NCI-H2171 treated with DMSO at 0.1 percent for 48 hours (cell line): ENCODE data around the gene PPP6R3.
"Not testable (repeated sequence)": the region's sequence is repeated elsewhere in the genome, so short reads cannot be mapped to it uniquely, and the experiment has no call there.

ENCODE experiments used
- DNase-seq: peaks from one replicate; lab custom pipeline; 2025; lab: John Stamatoyannopoulos, UW

Gene PPP6R3

GRCh38 chr11:68457216-68457897 is 3.2 kb upstream of the PPP6R3 start:
- DNase-seq, result no peak

GRCh38 chr11:68457898-68458249 is 2.7 kb upstream of the PPP6R3 start:
- no peak for DNase-seq

DNA sequence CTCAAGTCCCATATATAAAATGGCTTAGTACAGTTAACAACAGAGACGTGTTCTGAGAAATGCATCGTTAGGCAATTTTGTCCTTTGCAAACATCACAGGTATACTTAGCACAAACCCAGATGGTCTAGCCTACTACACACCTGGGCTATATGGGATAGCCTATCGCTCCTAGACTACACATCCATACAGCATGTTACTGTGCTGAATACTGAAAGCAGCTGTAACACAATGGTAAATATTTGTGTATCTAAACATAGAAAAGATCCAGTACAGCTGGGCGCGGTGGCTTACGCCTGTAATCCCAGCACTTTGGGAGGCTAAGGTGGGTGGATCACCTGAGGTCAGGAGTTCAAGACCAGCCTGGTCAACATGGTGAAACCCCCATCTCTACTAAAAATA is 2.2 kb upstream of the PPP6R3 start:
- not testable (repeated sequence) for DNase-seq

DNA sequence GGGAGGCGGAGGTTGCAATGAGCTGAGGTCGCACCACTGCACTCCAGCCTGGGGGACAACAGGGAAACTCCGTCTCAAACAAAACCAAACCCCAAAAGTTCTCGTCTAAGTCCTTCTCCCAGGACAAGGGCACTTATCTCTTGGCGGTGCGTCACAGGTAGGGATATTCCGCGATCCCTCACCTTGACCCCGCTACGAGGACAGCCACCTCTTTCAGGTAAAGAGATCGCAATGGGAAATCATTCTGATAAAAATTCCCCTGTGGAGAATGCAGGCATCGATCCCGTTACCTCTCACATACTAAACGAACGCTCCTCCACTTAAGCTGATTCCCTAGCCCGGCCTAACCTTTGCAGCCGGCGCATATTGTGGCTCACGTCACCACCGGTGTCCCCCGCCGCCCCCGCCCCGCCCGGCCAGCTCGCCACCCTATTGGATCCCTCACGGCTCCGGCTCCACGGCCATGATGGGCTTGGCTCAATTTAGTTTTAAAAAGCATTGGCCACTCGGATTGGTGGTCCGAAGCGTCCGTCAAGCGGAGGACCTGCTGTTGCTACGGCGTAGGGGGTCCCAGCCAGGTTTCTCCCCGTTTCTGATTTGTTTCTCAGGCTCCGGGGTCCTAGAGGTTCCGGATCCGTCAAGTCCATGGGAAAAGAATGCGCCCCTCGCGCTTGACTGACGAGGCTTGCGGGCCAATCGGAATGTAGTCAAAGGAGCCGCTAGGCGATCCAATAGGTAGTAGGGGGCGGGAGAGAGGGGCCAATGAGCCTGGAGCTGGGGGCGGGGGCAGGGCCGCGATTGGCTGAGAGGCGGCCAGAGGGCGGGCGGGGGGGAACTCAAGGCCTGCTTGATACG is 439 bp upstream of the PPP6R3 start:
- DNase-seq, result peak; percentile 94

- no peak for DNase-seq
These were observed 994 bp downstream of the PPP6R3 start for GRCh38 chr11:68461575-68461917.

DNA sequence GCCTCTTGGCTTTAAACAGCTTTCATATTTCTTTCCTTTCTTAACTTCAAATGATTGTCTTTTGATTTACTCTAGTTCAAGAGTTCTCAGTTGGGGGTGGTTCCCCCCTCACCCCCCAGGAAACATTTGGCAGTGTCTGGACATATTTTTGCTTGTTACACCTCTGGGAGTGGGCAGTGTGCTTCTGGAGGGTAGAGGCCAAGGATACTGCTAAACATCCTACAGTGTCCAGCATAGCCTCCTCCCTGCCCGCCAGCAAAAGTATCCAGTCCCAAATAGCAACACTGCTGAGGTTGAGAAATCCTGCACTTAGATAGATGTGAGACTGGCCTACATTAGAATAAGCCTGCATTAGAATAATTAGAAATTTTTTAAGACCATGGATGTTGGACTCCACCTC is 3.2 kb downstream of the PPP6R3 start:
- no peak for DNase-seq

GRCh38 chr11:68467201-68467834 is 6.8 kb downstream of the PPP6R3 start:
- DNase-seq, result no peak

DNA sequence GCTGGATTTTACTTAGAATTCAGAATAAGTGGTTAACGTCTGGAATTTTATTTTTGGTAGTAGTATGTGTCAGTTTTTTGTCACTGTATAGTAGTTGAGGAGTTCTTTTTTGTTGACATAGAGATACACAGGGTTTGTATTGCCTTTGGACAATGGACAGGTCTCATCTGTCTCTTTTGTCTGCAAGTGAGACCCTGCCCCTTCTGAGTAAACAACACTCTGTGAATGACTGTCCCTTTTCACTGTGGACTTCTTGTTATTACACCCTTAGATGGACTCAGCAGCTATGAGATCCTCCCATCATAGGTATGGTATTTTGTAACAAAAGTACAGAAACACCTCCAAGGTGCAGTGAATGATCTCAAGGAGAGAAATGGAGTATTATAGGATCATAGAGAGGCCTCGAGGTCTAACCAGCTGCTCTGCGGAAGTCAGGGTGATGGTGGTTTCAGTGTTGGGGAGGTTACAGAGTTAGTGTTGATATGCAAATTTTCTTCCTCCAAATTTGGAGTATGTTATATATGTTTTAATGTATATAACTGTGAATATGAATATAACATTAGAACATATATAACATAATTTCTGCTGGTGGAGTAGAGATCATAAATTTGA is 7.8 kb downstream of the PPP6R3 start:
- DNase-seq, result no peak

GRCh38 chr11:68469122-68469521 is 8.6 kb downstream of the PPP6R3 start:
- no peak for DNase-seq

- no peak for DNase-seq
These were observed 9.1 kb downstream of the PPP6R3 start for GRCh38 chr11:68469642-68470041.

DNA sequence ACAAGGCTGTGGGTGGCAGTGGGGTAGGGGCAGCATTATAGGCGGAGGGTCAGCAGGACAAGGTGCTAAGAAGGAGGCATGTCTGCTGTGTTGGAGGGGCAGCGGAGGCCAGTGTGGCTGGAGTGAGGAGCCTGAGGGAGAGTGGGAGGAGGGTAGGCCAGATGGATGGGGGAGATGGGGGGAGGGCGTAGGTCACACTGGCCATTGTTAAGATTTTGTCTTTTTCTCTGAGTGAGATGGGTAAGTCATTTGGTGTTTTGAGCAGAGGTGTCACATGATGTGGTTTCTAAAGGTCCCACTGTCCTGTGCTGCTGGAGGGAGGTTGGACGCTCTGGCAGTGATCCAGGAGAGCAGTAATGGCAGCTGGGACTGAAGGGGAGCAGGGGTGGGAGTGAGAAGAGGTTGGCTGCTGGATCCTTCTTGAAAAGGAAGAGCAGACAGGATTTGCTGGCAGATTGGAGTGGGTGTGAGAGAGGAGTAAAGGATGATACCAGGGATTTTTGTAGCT is 9.8 kb downstream of the PPP6R3 start:
- DNase-seq, result peak; percentile 51

GRCh38 chr11:68471360-68472340 is 11.1 kb downstream of the PPP6R3 start:
- DNase-seq, result no peak

GRCh38 chr11:68472778-68473177 is 12.2 kb downstream of the PPP6R3 start:
- no peak for DNase-seq

- DNase-seq, result no peak
These were observed 13.1 kb downstream of the PPP6R3 start for GRCh38 chr11:68473693-68474092.

DNA sequence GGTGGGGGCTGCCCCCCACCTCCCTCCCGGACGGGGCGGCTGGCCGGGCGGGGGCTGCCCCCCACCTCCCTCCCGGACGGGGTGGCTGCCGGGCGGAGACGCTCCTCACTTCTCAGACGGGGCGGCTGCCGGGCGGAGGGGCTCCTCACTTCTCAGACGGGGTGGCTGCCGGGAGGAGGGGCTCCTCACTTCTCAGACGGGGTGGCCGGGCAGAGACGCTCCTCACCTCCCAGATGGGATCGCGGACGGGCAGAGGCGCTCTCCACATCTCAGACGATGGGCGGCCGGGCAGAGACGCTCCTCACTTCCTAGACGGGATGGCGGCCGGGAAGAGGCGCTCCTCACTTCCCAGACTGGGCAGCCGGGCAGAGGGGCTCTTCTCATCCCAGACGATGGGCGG is 15.1 kb downstream of the PPP6R3 start:
- not testable (repeated sequence) for DNase-seq

GRCh38 chr11:68479390-68479789 is 18.8 kb downstream of the PPP6R3 start:
- DNase-seq, result no peak

DNA sequence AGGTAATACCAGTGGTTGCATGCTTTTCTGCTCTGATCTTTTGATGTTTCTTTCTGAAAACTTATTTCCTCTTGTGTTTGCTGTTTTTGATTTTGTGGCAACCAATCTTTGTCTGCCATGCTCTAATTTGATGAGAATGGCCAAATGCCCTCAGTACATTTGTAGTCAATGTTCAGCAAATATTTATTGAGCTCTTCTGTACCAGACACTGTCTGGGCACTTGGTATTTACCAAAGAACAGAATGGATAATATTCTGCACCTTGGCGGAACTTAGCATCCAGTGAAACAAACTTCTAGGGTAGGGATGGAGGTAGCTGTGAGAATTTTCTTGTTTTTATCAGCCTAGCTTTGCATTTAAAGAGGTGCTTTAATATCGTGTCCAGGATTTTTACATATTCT is 19.6 kb downstream of the PPP6R3 start:
- DNase-seq, result no peak

GRCh38 chr11:68480852-68481510 is 20.4 kb downstream of the PPP6R3 start:
- no peak for DNase-seq

GRCh38 chr11:68481579-68482240 is 21.2 kb downstream of the PPP6R3 start:
- no peak for DNase-seq

- DNase-seq, result no peak
These were observed 28.1 kb downstream of the PPP6R3 start for GRCh38 chr11:68488623-68489022.
